CD4-positive, CD25-positive, alpha-beta regulatory T cell (primary cell): ENCODE results near the gene AIG1. TPM values are rescaled to one million over a fixed set of nuclear protein-coding genes. Genes with fewer than 3 reads are reported as not detected.
A peak's percentile ranks its signal among the peaks of the same experiment; 100 is the strongest.

Experiments
- ATAC-seq, 2 donors: fragments of 150-1000 bp; cut with Tn5 transposase; one replicate each; pipeline ENCODE4 v1.10.0; 2021; ENCODE audit warnings: low read depth in 2 of 2, moderate number of reproducible peaks in 2 of 2, moderate library complexity in 1 of 2
- DNase-seq, 3 donors: peaks; one replicate each; pipeline versions ENCODE4 v3.0.0 to v3.0.0-alpha.2; 2012 to 2022; ENCODE audit warnings: mixed read lengths in 1 of 3
- H3K27ac ChIP-seq: one replicate; pipeline ENCODE4 v1.7.0; 2013; ENCODE audit warnings: mild to moderate bottlenecking, low read length; ENCODE audit not compliant: insufficient read depth, poor library complexity, severe bottlenecking
- H3K27me3 ChIP-seq: one replicate; pipeline ENCODE4 v1.7.0; 2013; ENCODE audit warnings: low read length; ENCODE audit not compliant: control insufficient read depth, insufficient read depth
- H3K36me3 ChIP-seq: one replicate; pipeline ENCODE4 v1.7.0; 2013; ENCODE audit warnings: mild to moderate bottlenecking, low read length, moderate library complexity; ENCODE audit not compliant: control insufficient read depth, insufficient read depth
- H3K4me1 ChIP-seq: 2 replicates; pipeline ENCODE4 v1.7.0; 2013; ENCODE audit warnings: mild to moderate bottlenecking, low read length; ENCODE audit not compliant: insufficient read depth, control insufficient read depth, poor library complexity, severe bottlenecking
- H3K4me3 ChIP-seq: one replicate; pipeline ENCODE4 v1.7.0; 2013; ENCODE audit warnings: low read depth, mild to moderate bottlenecking, low read length, moderate library complexity
- H3K9me3 ChIP-seq, 2 experiments: 1 replicate in 1 of 2; 2 replicates in 1 of 2; pipeline ENCODE4 v1.7.0; 2013; ENCODE audit warnings: low read length in 2 of 2, mild to moderate bottlenecking in 1 of 2, moderate library complexity in 1 of 2; ENCODE audit not compliant: control insufficient read depth in 2 of 2
- H3K27ac Mint-ChIP-seq, 3 donors: one replicate each; pipeline ENCODE4 v1.8.0; 2020 to 2022; ENCODE audit warnings: mild to moderate bottlenecking in 3 of 3, mixed read lengths in 3 of 3, moderate library complexity in 2 of 3
- H3K27me3 Mint-ChIP-seq: one replicate; pipeline ENCODE4 v1.8.0; 2022; ENCODE audit warnings: mild to moderate bottlenecking, mixed read lengths
- H3K36me3 Mint-ChIP-seq: one replicate; pipeline ENCODE4 v1.8.0; 2020; ENCODE audit warnings: mixed read lengths
- H3K4me1 Mint-ChIP-seq, 4 donors: one replicate each; pipeline ENCODE4 v1.8.0; 2020 to 2022; ENCODE audit warnings: mixed read lengths in 4 of 4, mild to moderate bottlenecking in 1 of 4
- H3K4me3 Mint-ChIP-seq, 4 donors: one replicate each; pipeline ENCODE4 v1.8.0; 2020 to 2022; ENCODE audit warnings: mild to moderate bottlenecking in 4 of 4, mixed read lengths in 4 of 4, moderate library complexity in 3 of 4
- H3K9me3 Mint-ChIP-seq, 7 donors: one replicate each; pipeline ENCODE4 v1.8.0; 2020 to 2022; ENCODE audit warnings: mixed read lengths in 7 of 7, mild to moderate bottlenecking in 3 of 7, moderate library complexity in 2 of 7
- polyA plus RNA-seq, 4 donors: library from polyadenylated mRNA; unstranded; fragments of 300-500 nt; fragmentation: Illumina TruSeq; gene quantifications; one replicate each; pipeline ENCODE4 v1.2.3, GENCODE V29; 2021
- total RNA-seq: library from RNA; stranded (reverse); gene quantifications from one replicate; pipeline ENCODE4 v1.2.3, GENCODE V29; 2022

The AIG1 gene
- total and polyA plus RNA-seq, 5 donors from 2014 or later = 4.2 to 19.6 (median 13.9) TPM

DNA sequence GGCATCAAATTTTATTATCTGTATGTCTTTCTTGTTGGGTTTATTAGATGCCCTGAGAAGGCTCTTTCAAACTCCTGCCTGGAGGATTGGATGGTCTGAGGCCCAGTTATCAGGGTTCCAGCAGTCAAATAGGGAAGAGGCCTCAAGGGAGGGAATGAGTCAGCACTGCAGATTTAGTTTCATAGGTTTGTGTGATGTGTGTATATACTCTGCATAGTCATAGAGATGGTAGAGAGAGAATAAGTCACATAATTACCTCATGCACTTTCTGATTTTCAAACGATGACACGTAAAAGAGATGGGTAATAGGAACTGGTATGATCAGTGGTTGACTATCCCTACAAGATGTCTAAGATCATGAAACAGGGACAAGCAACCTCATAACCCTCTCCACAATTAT lies 307.7 kb downstream of the AIG1 start:
- Mint-ChIP-seq H3K9me3 (no peaks in the 10 kb centered on the region), H3K27ac (no peak overlapping the region)
- no peaks in the 10 kb centered on the region for H3K27me3 ChIP-seq

GRCh38 chr6:143369971-143370370 lies 309.3 kb downstream of the AIG1 start:
- Histone ChIP-seq H3K9me3 (no peaks in the 10 kb centered on the region), H3K4me3 (no peak overlapping the region), H3K4me1 (no peaks in the 10 kb centered on the region), H3K27ac (no peak overlapping the region), H3K36me3 (no peaks in the 10 kb centered on the region), H3K27me3 (peaks cover 2% of the 10 kb centered on the region)
- H3K27ac Mint-ChIP-seq = no peak overlapping the region
- no peak for DNase-seq
- H3K4me1 Mint-ChIP-seq = no peaks in the 10 kb centered on the region
- H3K4me3 Mint-ChIP-seq = no peak overlapping the region
- H3K9me3 Mint-ChIP-seq = no peaks in the 10 kb centered on the region
- peaks cover 11% of the 10 kb centered on the region for H3K27me3 Mint-ChIP-seq
- no peak for ATAC-seq
- H3K36me3 Mint-ChIP-seq = peaks cover 3% of the 10 kb centered on the region

More for the DNA sequence above, 307.7 kb downstream of the AIG1 start:
- H3K36me3 ChIP-seq = no peaks in the 10 kb centered on the region
- H3K4me3 ChIP-seq = no peak overlapping the region
- Mint-ChIP-seq H3K36me3 (peaks cover 3% of the 10 kb centered on the region), H3K4me3 (no peak overlapping the region), H3K4me1 (no peaks in the 10 kb centered on the region), H3K27me3 (peaks cover 18% of the 10 kb centered on the region)
- ATAC-seq (no peak), DNase-seq (peak in 1 of 3 donors; percentile 20)
- H3K9me3 ChIP-seq = no peaks in the 10 kb centered on the region
- H3K27ac ChIP-seq = no peak overlapping the region
- H3K4me1 ChIP-seq = no peaks in the 10 kb centered on the region

DNA sequence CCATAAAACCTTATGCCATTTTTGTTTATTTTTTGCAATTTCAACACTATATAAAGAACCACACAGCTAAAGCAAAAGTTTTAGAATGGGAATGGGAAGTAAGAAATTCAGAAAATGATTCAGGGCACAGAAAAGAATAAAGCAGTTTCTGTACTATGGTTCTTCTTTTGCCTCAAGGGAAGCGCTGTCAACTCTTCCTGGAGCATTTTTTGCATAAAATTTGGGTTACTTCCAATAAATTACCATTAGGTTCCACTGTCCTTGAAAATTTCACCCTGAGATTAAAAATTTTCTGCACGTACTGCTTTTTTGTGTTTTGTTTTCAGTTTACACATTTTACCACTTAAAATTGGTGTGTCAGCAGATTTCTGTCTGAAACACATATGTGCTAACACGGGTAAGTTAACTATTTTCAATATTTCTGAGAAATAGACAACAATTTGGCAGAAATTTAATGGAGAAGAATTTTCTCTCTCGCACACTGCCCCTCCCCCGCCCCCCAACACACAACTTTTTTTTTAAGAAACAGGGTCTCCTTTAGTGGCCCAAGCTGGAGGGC lies 310.2 kb downstream of the AIG1 start:
- H3K36me3 Mint-ChIP-seq = peaks cover 3% of the 10 kb centered on the region
- Histone ChIP-seq H3K9me3 (no peaks in the 10 kb centered on the region), H3K4me1 (no peaks in the 10 kb centered on the region), H3K4me3 (no peak overlapping the region), H3K27me3 (peaks cover 7% of the 10 kb centered on the region), H3K36me3 (no peaks in the 10 kb centered on the region), H3K27ac (no peak overlapping the region)
- H3K27me3 Mint-ChIP-seq = peaks cover 11% of the 10 kb centered on the region
- H3K9me3 Mint-ChIP-seq = no peaks in the 10 kb centered on the region
- H3K4me3 Mint-ChIP-seq = no peak overlapping the region
- no peak for DNase-seq
- no peak overlapping the region for H3K27ac Mint-ChIP-seq
- H3K4me1 Mint-ChIP-seq = no peaks in the 10 kb centered on the region
- no peak for ATAC-seq

GRCh38 chr6:143372199-143372882 lies 311.7 kb downstream of the AIG1 start:
- H3K27me3 ChIP-seq = peaks cover 8% of the 10 kb centered on the region
- no peak overlapping the region for H3K4me3 ChIP-seq
- H3K36me3 ChIP-seq = no peaks in the 10 kb centered on the region
- Mint-ChIP-seq H3K27me3 (peaks cover 20% of the 10 kb centered on the region), H3K4me1 (no peaks in the 10 kb centered on the region), H3K9me3 (peaks cover 0 to 3% (median 0%) of the 10 kb centered on the region in 7 donors), H3K36me3 (peaks cover 3% of the 10 kb centered on the region), H3K27ac (no peak overlapping the region), H3K4me3 (no peak overlapping the region)
- ATAC-seq = no peak
- no peaks in the 10 kb centered on the region for H3K9me3 ChIP-seq
- no peak overlapping the region for H3K27ac ChIP-seq
- DNase-seq = no peak
- no peaks in the 10 kb centered on the region for H3K4me1 ChIP-seq

DNA sequence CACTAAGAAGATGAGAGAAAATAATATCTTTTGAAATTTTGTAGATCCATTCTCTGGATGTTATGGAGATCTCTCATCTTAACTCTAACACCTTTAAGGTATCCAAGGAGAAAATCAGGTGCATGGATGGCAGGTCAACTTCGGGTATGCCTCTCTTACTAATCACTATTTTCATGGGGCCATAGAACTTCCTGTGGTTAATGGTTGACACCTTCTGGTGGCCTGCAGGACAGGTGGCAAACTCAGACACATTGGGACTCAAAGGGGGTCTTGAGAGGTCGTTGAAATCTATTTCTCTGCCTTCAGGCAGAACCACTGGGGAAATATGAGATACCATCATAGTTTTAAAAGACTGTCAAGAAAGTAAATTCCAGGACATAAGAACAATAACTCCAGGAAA lies 313.3 kb downstream of the AIG1 start:
- peaks cover 0 to 6% of the 10 kb centered on the region in 2 experiments for H3K9me3 ChIP-seq
- no peaks in the 10 kb centered on the region for H3K4me1 ChIP-seq
- no peaks in the 10 kb centered on the region for H3K4me1 Mint-ChIP-seq
- H3K27me3 Mint-ChIP-seq = peaks cover 23% of the 10 kb centered on the region
- peak overlapping the region in 1 of 3 donors; percentile 58 for H3K27ac Mint-ChIP-seq
- peaks cover 0 to 12% (median 2%) of the 10 kb centered on the region in 7 donors for H3K9me3 Mint-ChIP-seq
- no peaks in the 10 kb centered on the region for H3K36me3 ChIP-seq
- DNase-seq (no peak), ATAC-seq (no peak)
- no peak overlapping the region for H3K4me3 Mint-ChIP-seq
- H3K36me3 Mint-ChIP-seq = peaks cover 3% of the 10 kb centered on the region
- no peak overlapping the region for H3K27ac ChIP-seq
- peaks cover 14% of the 10 kb centered on the region for H3K27me3 ChIP-seq
- no peak overlapping the region for H3K4me3 ChIP-seq

DNA sequence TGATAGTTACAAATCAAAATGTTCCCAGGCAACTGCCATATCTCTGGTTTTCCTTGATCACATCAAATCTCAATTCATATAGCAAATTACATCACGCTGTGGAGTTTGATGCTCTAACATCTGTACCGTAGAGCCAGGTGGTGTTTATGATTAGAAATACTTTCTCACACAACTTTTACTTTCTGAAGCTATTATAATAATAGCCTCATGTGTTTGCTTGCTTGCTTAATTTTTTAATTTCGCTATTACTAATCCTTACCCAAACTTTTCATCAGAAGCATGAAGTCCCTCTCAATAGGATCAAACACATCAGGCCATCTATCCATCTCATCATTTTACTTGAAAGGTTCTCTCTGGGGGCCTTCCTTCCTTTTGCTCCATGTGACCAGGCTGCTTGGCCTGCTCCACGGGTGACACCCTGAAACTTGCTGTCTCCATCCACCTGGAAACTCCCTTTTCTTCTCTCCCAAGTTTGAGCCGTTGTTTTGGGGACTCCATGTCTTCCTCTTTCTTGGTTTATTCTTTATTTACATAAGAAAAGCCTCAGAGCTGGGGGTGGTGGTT lies 314.4 kb downstream of the AIG1 start:
- no peak overlapping the region for H3K4me3 ChIP-seq
- Mint-ChIP-seq H3K27ac (no peak overlapping the region), H3K27me3 (peaks cover 23% of the 10 kb centered on the region), H3K36me3 (peaks cover 3% of the 10 kb centered on the region), H3K4me1 (no peaks in the 10 kb centered on the region), H3K4me3 (no peak overlapping the region), H3K9me3 (peaks cover 0 to 12% (median 2%) of the 10 kb centered on the region in 7 donors)
- ATAC-seq (no peak), DNase-seq (no peak)
- peaks cover 0 to 6% of the 10 kb centered on the region in 2 experiments for H3K9me3 ChIP-seq
- no peaks in the 10 kb centered on the region for H3K36me3 ChIP-seq
- H3K4me1 ChIP-seq = no peaks in the 10 kb centered on the region
- H3K27me3 ChIP-seq = peaks cover 14% of the 10 kb centered on the region
- no peak overlapping the region for H3K27ac ChIP-seq

DNA sequence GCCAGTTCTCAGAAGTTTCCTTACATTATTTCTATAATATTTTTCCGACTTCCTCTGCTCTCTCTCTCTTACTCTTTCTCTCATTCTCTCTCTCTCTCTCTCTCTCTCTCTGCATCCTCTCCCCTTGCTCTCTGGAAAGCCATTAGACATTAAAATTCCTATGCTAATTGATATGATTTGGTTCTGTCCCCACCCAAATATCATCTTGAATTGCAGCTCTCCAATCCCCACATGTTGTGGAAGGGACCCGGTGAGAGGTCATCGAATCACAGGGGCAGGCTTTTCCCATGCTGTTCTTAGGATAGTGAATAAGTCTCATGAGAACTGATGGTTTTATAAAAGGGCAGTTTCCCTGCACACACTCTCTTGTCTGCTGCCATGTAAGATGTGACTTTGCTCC lies 315.7 kb downstream of the AIG1 start:
- no peak overlapping the region for H3K27ac Mint-ChIP-seq
- peaks cover 3% of the 10 kb centered on the region for H3K36me3 Mint-ChIP-seq
- DNase-seq = no peak
- Histone ChIP-seq H3K36me3 (no peaks in the 10 kb centered on the region), H3K9me3 (peaks cover 0 to 6% of the 10 kb centered on the region in 2 experiments), H3K27me3 (peaks cover 19% of the 10 kb centered on the region), H3K4me1 (no peaks in the 10 kb centered on the region), H3K27ac (no peak overlapping the region), H3K4me3 (no peak overlapping the region)
- no peaks in the 10 kb centered on the region for H3K4me1 Mint-ChIP-seq
- H3K9me3 Mint-ChIP-seq = peaks cover 0 to 12% (median 2%) of the 10 kb centered on the region in 7 donors
- ATAC-seq = no peak
- no peak overlapping the region for H3K4me3 Mint-ChIP-seq
- peaks cover 28% of the 10 kb centered on the region for H3K27me3 Mint-ChIP-seq
